Measurements from ENCODE around the gene RAB11FIP4. TPM values are rescaled to one million over a fixed set of nuclear protein-coding genes. Genes with fewer than 3 reads are reported as not detected.

Gene RAB11FIP4
- total and polyA plus RNA-seq, 2 donors (not counting 1 experiment from before 2014, with no cell fraction given) = 0.16 to 0.66 TPM

DNA sequence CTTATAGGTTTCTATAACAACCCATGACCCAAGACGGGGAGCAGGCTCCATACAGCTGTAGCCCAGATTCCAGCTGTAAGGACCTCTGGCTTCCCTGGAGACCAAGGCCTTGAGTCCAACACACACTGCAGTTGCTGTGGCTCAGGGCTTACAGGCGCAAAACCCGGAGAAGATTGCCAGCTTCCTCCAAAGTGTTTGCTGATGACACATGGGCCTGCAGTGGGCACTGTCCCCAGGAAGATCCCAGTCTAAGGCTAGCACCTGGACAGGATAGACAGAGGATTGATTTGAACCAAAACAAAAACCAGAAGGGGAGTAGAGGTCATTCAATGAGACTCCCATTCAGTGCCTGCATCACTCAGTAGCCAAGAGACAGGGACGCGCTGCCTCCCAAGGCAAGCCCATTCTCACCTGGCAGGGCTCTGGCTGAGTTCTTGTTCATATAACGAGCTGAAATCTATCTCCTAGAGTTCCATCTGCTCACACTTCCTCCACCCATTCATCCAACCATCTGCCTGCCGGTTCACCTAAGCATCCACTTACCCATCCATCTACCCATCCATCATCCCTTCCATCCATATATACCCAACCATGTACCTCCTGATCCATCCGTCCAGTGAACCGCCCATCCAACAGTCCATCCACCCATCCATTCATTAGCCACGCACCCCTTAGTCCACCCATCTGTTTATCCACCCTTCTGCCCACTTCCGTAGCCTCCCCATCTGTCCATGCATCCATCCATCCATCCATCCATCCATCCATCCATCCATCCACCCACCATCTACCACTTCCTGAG is 10.2 kb downstream of the RAB11FIP4 start:
- Histone ChIP-seq H3K4me1 (ENCODE audit: control insufficient read depth, extremely low read depth, insufficient read depth, low read length) (no peaks in the 10 kb centered on the region), H3K27me3 (ENCODE audit: control insufficient read depth, insufficient read depth, low read length) (no peaks in the 10 kb centered on the region), H3K4me3 (replicated peaks in 1 of 4; ENCODE audit: control extremely low read depth in 1 of 4, insufficient read depth in 1 of 4, low read depth in 3 of 4, low read length in 4 of 4) (no peak overlapping the region), H3K79me2 (ENCODE audit: control insufficient read depth, insufficient read depth, low read length) (no peaks in the 10 kb centered on the region), H3K9ac (ENCODE audit: insufficient read depth, low read length) (no peak overlapping the region), H3K9me3 (ENCODE audit: control insufficient read depth, insufficient read depth, low read depth, low read length) (no peaks in the 10 kb centered on the region), H2AFZ (ENCODE audit: low read length) (no peak overlapping the region), H4K20me1 (ENCODE audit: control insufficient read depth, extremely low read depth, insufficient read depth, low read length) (no peaks in the 10 kb centered on the region), H3K4me2 (ENCODE audit: extremely low read depth, insufficient read depth, low read length) (no peak overlapping the region), H3K36me3 (ENCODE audit: control insufficient read depth, insufficient read depth, low read length) (no peaks in the 10 kb centered on the region), H3K27ac (ENCODE audit: insufficient read depth, low read length) (no peak overlapping the region)
- no peak for DNase-seq (ENCODE audit: low read depth in 2 of 2)
- TF ChIP-seq, protein P1, sequence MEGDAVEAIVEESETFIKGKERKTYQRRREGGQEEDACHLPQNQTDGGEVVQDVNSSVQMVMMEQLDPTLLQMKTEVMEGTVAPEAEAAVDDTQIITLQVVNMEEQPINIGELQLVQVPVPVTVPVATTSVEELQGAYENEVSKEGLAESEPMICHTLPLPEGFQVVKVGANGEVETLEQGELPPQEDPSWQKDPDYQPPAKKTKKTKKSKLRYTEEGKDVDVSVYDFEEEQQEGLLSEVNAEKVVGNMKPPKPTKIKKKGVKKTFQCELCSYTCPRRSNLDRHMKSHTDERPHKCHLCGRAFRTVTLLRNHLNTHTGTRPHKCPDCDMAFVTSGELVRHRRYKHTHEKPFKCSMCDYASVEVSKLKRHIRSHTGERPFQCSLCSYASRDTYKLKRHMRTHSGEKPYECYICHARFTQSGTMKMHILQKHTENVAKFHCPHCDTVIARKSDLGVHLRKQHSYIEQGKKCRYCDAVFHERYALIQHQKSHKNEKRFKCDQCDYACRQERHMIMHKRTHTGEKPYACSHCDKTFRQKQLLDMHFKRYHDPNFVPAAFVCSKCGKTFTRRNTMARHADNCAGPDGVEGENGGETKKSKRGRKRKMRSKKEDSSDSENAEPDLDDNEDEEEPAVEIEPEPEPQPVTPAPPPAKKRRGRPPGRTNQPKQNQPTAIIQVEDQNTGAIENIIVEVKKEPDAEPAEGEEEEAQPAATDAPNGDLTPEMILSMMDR (conservative IDR thresholded peaks at IDR 0.05 in 1 of 2, IDR thresholded peaks at IDR 0.05 in 1 of 2; ENCODE audit: low read depth in 1 of 2, low read length in 2 of 2) = no peak
- no peak for TF ChIP-seq EZH2 (IDR thresholded peaks at IDR 0.05; ENCODE audit: low read length, missing control alignments)

DNA sequence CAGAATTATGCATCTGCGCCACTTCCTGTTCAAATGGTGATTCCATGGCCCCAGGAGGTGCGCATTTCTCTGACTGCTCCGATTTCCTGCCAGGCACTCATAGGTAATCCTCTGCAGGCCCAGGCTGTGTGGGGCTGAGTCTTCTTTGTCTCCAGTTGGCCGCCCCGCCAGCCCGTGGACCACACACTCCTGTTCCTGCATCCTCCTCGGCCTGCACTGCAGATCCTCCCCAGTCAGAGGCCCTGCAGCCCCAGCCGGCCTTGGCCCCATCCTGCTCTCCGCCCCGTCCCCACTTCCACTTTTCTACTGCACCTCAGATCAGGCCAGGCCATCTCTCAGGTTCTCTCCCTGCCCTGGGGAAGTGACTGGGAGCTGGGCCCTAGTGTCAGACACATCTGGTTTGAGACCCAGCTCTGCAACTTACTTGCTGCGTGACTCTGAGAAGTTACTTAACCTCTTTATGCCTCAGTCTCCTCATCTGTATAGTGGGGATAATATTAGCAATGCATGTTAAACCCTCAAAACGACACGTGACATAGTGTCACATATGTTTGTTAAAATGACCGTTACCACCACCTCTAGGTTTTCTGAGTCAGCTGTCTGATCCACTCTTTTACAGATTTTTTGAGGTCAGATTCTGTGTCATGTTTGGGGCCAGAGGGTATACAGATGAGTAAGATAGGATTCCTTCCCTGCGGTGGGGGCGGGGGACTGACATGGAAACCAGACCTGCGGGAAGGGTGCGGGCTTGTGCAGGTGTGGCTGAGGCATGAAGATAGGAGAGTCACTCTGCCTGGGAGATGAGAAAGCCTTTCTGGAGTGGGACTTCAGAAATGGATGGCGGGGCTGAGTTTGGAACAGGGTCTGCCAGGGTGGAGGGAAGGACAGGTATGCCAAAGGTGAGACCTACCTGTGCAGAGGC is 12.8 kb downstream of the RAB11FIP4 start:
- no peak overlapping the region for H3K4me3 ChIP-seq (replicated peaks in 1 of 4; ENCODE audit: control extremely low read depth in 1 of 4, insufficient read depth in 1 of 4, low read depth in 3 of 4, low read length in 4 of 4)
- H3K27ac ChIP-seq (ENCODE audit: insufficient read depth, low read length) = no peak overlapping the region
- H3K36me3 ChIP-seq (ENCODE audit: control insufficient read depth, insufficient read depth, low read length) = no peaks in the 10 kb centered on the region
- no peak overlapping the region for H2AFZ ChIP-seq (ENCODE audit: low read length)
- H4K20me1 ChIP-seq (ENCODE audit: control insufficient read depth, extremely low read depth, insufficient read depth, low read length) = no peaks in the 10 kb centered on the region
- peaks cover 7% of the 10 kb centered on the region for H3K27me3 ChIP-seq (ENCODE audit: control insufficient read depth, insufficient read depth, low read length)
- no peak for DNase-seq (ENCODE audit: low read depth in 2 of 2)
- no peak overlapping the region for H3K4me2 ChIP-seq (ENCODE audit: extremely low read depth, insufficient read depth, low read length)
- no peak for TF ChIP-seq EZH2 (IDR thresholded peaks at IDR 0.05; ENCODE audit: low read length, missing control alignments)
- TF ChIP-seq, protein P1 (conservative IDR thresholded peaks at IDR 0.05 in 1 of 2, IDR thresholded peaks at IDR 0.05 in 1 of 2; ENCODE audit: low read depth in 1 of 2, low read length in 2 of 2) = no peak
- H3K9me3 ChIP-seq (ENCODE audit: control insufficient read depth, insufficient read depth, low read depth, low read length) = no peaks in the 10 kb centered on the region
- no peak overlapping the region for H3K9ac ChIP-seq (ENCODE audit: insufficient read depth, low read length)
- H3K4me1 ChIP-seq (ENCODE audit: control insufficient read depth, extremely low read depth, insufficient read depth, low read length) = no peaks in the 10 kb centered on the region
- H3K79me2 ChIP-seq (ENCODE audit: control insufficient read depth, insufficient read depth, low read length) = no peaks in the 10 kb centered on the region

DNA sequence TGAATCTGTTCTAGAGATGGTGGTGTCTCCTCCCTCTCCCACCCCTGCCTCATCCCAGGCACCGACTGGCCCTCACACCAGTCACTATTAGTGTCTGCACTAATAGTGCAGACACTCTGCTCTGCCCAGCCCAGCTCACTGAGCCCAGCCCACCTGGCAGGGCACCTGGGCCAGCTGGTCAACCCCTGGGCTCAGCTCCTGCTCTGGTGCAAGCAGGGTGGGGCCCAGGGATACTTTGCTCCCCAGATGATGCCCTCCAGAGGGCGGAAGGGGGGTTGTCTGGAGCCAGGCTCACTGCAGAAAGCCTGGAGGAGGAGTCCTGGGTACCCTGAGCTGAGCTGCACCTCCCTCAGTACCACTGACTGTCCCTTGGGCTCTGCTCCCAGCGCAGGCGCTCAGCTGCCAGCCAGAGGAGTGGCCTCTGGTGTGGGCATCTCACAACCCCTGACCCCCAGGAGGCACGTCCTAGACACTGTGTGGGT is 14.5 kb downstream of the RAB11FIP4 start:
- no peak overlapping the region for H2AFZ ChIP-seq (ENCODE audit: low read length)
- H3K27ac ChIP-seq (ENCODE audit: insufficient read depth, low read length) = no peak overlapping the region
- DNase-seq (ENCODE audit: low read depth in 2 of 2) = no peak
- H4K20me1 ChIP-seq (ENCODE audit: control insufficient read depth, extremely low read depth, insufficient read depth, low read length) = no peaks in the 10 kb centered on the region
- H3K4me3 ChIP-seq (replicated peaks in 1 of 4; ENCODE audit: control extremely low read depth in 1 of 4, insufficient read depth in 1 of 4, low read depth in 3 of 4, low read length in 4 of 4) = no peak overlapping the region
- H3K79me2 ChIP-seq (ENCODE audit: control insufficient read depth, insufficient read depth, low read length) = no peaks in the 10 kb centered on the region
- TF ChIP-seq EZH2 (IDR thresholded peaks at IDR 0.05; ENCODE audit: low read length, missing control alignments) = no peak
- TF ChIP-seq, protein P1 (conservative IDR thresholded peaks at IDR 0.05 in 1 of 2, IDR thresholded peaks at IDR 0.05 in 1 of 2; ENCODE audit: low read depth in 1 of 2, low read length in 2 of 2) = no peak
- H3K9me3 ChIP-seq (ENCODE audit: control insufficient read depth, insufficient read depth, low read depth, low read length) = no peaks in the 10 kb centered on the region
- H3K4me2 ChIP-seq (ENCODE audit: extremely low read depth, insufficient read depth, low read length) = no peak overlapping the region
- H3K27me3 ChIP-seq (ENCODE audit: control insufficient read depth, insufficient read depth, low read length) = peaks cover 7% of the 10 kb centered on the region
- no peak overlapping the region for H3K9ac ChIP-seq (ENCODE audit: insufficient read depth, low read length)
- no peaks in the 10 kb centered on the region for H3K36me3 ChIP-seq (ENCODE audit: control insufficient read depth, insufficient read depth, low read length)
- no peaks in the 10 kb centered on the region for H3K4me1 ChIP-seq (ENCODE audit: control insufficient read depth, extremely low read depth, insufficient read depth, low read length)
